GM19463 (cell line): ENCODE results near the gene NRXN2.

Experiments
- ATAC-seq: cut with Tn5 transposase; IDR thresholded peaks from one replicate; pipeline ENCODE4 v1.9.1; 2021; ENCODE audit warnings: mild to moderate bottlenecking, moderate library complexity; ENCODE audit not compliant: unreplicated experiment

NRXN2 gene

GRCh38 chr11:64723117-64723906 lies at the start of gene NRXN2:
NRXN2 (minus strand) TSS chr11:64723197; CDS start chr11:64713699, 9,498 bp downstream.
- peak; percentile 94 for ATAC-seq

GRCh38 chr11:64772303-64773018 lies 49.5 kb upstream of the NRXN2 start:
- ATAC-seq, result no peak

- no peak for ATAC-seq
These were observed 48.9 kb upstream of the NRXN2 start for GRCh38 chr11:64771861-64772260.

GRCh38 chr11:64770120-64770519 lies 47.1 kb upstream of the NRXN2 start:
- no peak for ATAC-seq

GRCh38 chr11:64769283-64769682 lies 46.3 kb upstream of the NRXN2 start:
- no peak for ATAC-seq

- no peak for ATAC-seq
These were observed 45.3 kb upstream of the NRXN2 start for GRCh38 chr11:64768300-64768694.

GRCh38 chr11:64767344-64768299 lies 44.6 kb upstream of the NRXN2 start:
- ATAC-seq, result no peak

- ATAC-seq, result no peak
These were observed 43.9 kb upstream of the NRXN2 start for GRCh38 chr11:64766881-64767280.

- no peak for ATAC-seq
These were observed 43.1 kb upstream of the NRXN2 start for GRCh38 chr11:64765851-64766665.

GRCh38 chr11:64765291-64765850 lies 42.4 kb upstream of the NRXN2 start:
- ATAC-seq, result no peak

- no peak for ATAC-seq
These were observed 41.8 kb upstream of the NRXN2 start for GRCh38 chr11:64764753-64765152.

GRCh38 chr11:64764040-64764611 lies 41.1 kb upstream of the NRXN2 start:
- ATAC-seq, result no peak

- no peak for ATAC-seq
These were observed 40.6 kb upstream of the NRXN2 start for GRCh38 chr11:64763526-64764039.

- ATAC-seq, result no peak
These were observed 39.9 kb upstream of the NRXN2 start for GRCh38 chr11:64762674-64763525.

- ATAC-seq, result no peak
These were observed 39.3 kb upstream of the NRXN2 start for GRCh38 chr11:64762277-64762673.

GRCh38 chr11:64760759-64761420 lies 37.9 kb upstream of the NRXN2 start:
- no peak for ATAC-seq

- no peak for ATAC-seq
These were observed 37.0 kb upstream of the NRXN2 start, which contains the start of gene PYGM for GRCh38 chr11:64759722-64760719. PYGM (minus strand) TSS chr11:64759974; CDS start chr11:64759898, 76 bp downstream.
